Measurements from ENCODE around the gene UBXN1. TPM values are rescaled to one million over a fixed set of nuclear protein-coding genes. Genes with fewer than 3 reads are reported as not detected.

UBXN1 gene
- total and polyA plus RNA-seq, 10 of the 15 experiments (the other 5 are each of a cell fraction or from before 2014, with no cell fraction given) = 7.0 to 173 (median 106) TPM

- TF ChIP-seq SPI1 (IDR thresholded peaks at IDR 0.05; ENCODE audit: borderline replicate concordance, insufficient read depth, low read depth, low read length) (no peak), HCFC1 (IDR thresholded peaks at IDR 0.05; ENCODE audit: low read length) (peak; percentile 60; the same call in 1 of the 2 replicates), ZNF384 (IDR thresholded peaks at IDR 0.05; ENCODE audit: borderline replicate concordance, low read depth, low read length) (no peak), POLR2AphosphoS2 (IDR thresholded peaks at IDR 0.05; ENCODE audit: low read depth, low read length) (no peak; the same call in 1 of the 2 replicates), ZNF687 (IDR thresholded peaks at IDR 0.05) (no peak), PBX3 (IDR thresholded peaks at IDR 0.05; ENCODE audit: insufficient replicate concordance, low read depth, low read length) (no peak), CHD1 (IDR thresholded peaks at IDR 0.05; ENCODE audit: low read depth, low read length) (no peak), FOXM1 (IDR thresholded peaks at IDR 0.05; ENCODE audit: low read depth, low read length) (peak; percentile 32; the same call in 1 of the 2 replicates), CTCF (IDR thresholded peaks at IDR 0.05 in 2 of 3, conservative IDR thresholded peaks at IDR 0.05 in 1 of 3; ENCODE audit: control insufficient read depth in 2 of 3, extremely low read depth in 1 of 3, insufficient read depth in 1 of 3, low read depth in 3 of 3, low read length in 3 of 3) (no peak), STAT1 (conservative IDR thresholded peaks at IDR 0.05) (0 out of 2 replicates have a peak, but pooled peaks have one; percentile 56), SUZ12 (IDR thresholded peaks at IDR 0.05; ENCODE audit: unreplicated experiment) (no peak)
Observed at GRCh38 chr11:62671608-62672389, 7.1 kb downstream of the UBXN1 start, which contains the start of the genes LBHD1 and UQCC3 (continued).
